CD14-positive monocyte (primary cell): ENCODE data around the gene LPO. TPM values are rescaled to one million over a fixed set of nuclear protein-coding genes. Genes with fewer than 3 reads are reported as not detected.

ENCODE experiments used
- DNase-seq, 3 donors: peaks; one replicate each; pipeline ENCODE4 v3.0.0-alpha.2; 2011 to 2022
- H2AFZ ChIP-seq: 2 replicates; pipeline ENCODE4 v1.6.0; 2012; ENCODE audit warnings: mild to moderate bottlenecking, low read depth, low read length, inconsistent platforms; ENCODE audit not compliant: insufficient read depth, poor library complexity, severe bottlenecking
- H3K27ac ChIP-seq, 2 donors: 1 replicate in 1 of 2; 2 replicates in 1 of 2; pipeline ENCODE4 v1.5.1; 2012 to 2013; ENCODE audit warnings: low read length in 2 of 2, control low read depth in 1 of 2, inconsistent platforms in 1 of 2, low read depth in 1 of 2, mild to moderate bottlenecking in 1 of 2
- H3K27me3 ChIP-seq, 2 donors: one replicate each; pipeline versions ENCODE4 v1.6.0 to v1.6.1; 2011 to 2013; ENCODE audit warnings: low read length in 2 of 2; ENCODE audit not compliant: control insufficient read depth in 2 of 2, insufficient read depth in 2 of 2
- H3K36me3 ChIP-seq, 2 donors: replicated peaks in 1 of 2; 1 replicate in 1 of 2; 2 replicates in 1 of 2; pipeline versions ENCODE4 v1.5.1 to v1.6.1; 2012 to 2013; ENCODE audit warnings: low read length in 2 of 2, control low read depth in 1 of 2, inconsistent platforms in 1 of 2, mild to moderate bottlenecking in 1 of 2; ENCODE audit not compliant: insufficient read depth in 2 of 2, control insufficient read depth in 1 of 2
- H3K4me1 ChIP-seq, 2 donors: 1 replicate in 1 of 2; 2 replicates in 1 of 2; pipeline versions ENCODE4 v1.5.1 to v1.6.1; 2012 to 2013; ENCODE audit warnings: low read length in 2 of 2, control low read depth in 1 of 2, inconsistent platforms in 1 of 2, mild to moderate bottlenecking in 1 of 2, moderate library complexity in 1 of 2; ENCODE audit not compliant: insufficient read depth in 2 of 2, control insufficient read depth in 1 of 2
- H3K4me2 ChIP-seq: replicated peaks from 2 replicates; pipeline ENCODE3; 2012; ENCODE audit warnings: low read length, moderate library complexity, mild to moderate bottlenecking; ENCODE audit not compliant: poor library complexity, severe bottlenecking; ENCODE audit errors: extremely low read depth
- H3K4me3 ChIP-seq, 3 experiments: fragments of 200-600 bp in 1 of 3; sonication (generic) in 1 of 3; replicated peaks in 1 of 3; 1 replicate in 2 of 3; 2 replicates in 1 of 3; pipeline ENCODE4 v1.5.1; 2011 to 2013; ENCODE audit warnings: low read length in 3 of 3, mild to moderate bottlenecking in 3 of 3, control low read depth in 2 of 3, low read depth in 2 of 3, inconsistent platforms in 1 of 3, moderate library complexity in 1 of 3
- H3K79me2 ChIP-seq: 2 replicates; pipeline ENCODE4 v1.6.0; 2012; ENCODE audit warnings: mild to moderate bottlenecking, control low read depth, inconsistent platforms, low read length, moderate library complexity; ENCODE audit not compliant: insufficient read depth
- H3K9ac ChIP-seq: 2 replicates; pipeline ENCODE4 v1.6.0; 2017; ENCODE audit warnings: low read length, mild to moderate bottlenecking; ENCODE audit not compliant: insufficient read depth, poor library complexity, severe bottlenecking
- H3K9me3 ChIP-seq, 2 donors: replicated peaks in 1 of 2; 1 replicate in 1 of 2; 2 replicates in 1 of 2; pipeline versions ENCODE4 v1.5.1 to v1.6.1; 2012 to 2013; ENCODE audit warnings: low read length in 2 of 2, control low read depth in 1 of 2; ENCODE audit not compliant: control insufficient read depth in 1 of 2, insufficient read depth in 1 of 2
- H4K20me1 ChIP-seq: 2 replicates; pipeline ENCODE4 v1.6.0; 2012; ENCODE audit warnings: mild to moderate bottlenecking, low read length, control low read depth, moderate library complexity; ENCODE audit not compliant: insufficient read depth
- H3K27ac Mint-ChIP-seq, 7 donors: one replicate each; pipeline ENCODE4 v1.8.0; 2020; ENCODE audit warnings: mild to moderate bottlenecking in 7 of 7, mixed read lengths in 7 of 7, moderate library complexity in 6 of 7, inconsistent platforms in 2 of 7
- H3K27me3 Mint-ChIP-seq, 3 donors: one replicate each; pipeline ENCODE4 v1.8.0; 2021 to 2022; ENCODE audit warnings: low read depth in 3 of 3, mild to moderate bottlenecking in 3 of 3, mixed read lengths in 3 of 3, moderate library complexity in 3 of 3, inconsistent platforms in 1 of 3
- H3K36me3 Mint-ChIP-seq, 2 donors: one replicate each; pipeline ENCODE4 v1.8.0; 2020; ENCODE audit warnings: mixed read lengths in 2 of 2, inconsistent platforms in 1 of 2, mild to moderate bottlenecking in 1 of 2
- H3K4me1 Mint-ChIP-seq: one replicate; pipeline ENCODE4 v1.8.0; 2020; ENCODE audit warnings: mild to moderate bottlenecking, mixed read lengths
- H3K4me3 Mint-ChIP-seq, 2 donors: one replicate each; pipeline ENCODE4 v1.8.0; 2020; ENCODE audit warnings: mild to moderate bottlenecking in 2 of 2, mixed read lengths in 2 of 2, moderate library complexity in 1 of 2
- H3K9me3 Mint-ChIP-seq, 7 donors: one replicate each; pipeline ENCODE4 v1.8.0; 2020 to 2022; ENCODE audit warnings: mixed read lengths in 7 of 7, mild to moderate bottlenecking in 6 of 7, moderate library complexity in 6 of 7, inconsistent platforms in 2 of 7
- CTCF ChIP-seq: fragments of 200-600 bp; IDR thresholded peaks from one replicate; pipeline ENCODE4 v1.8.0; 2022; ENCODE audit warnings: antibody characterized with exemption, mild to moderate bottlenecking
- WGBS: methylation state at CpG from one replicate; pipeline ENCODE4 v1.1.5; 2013; ENCODE audit warnings: missing lambda C conversion rate; ENCODE audit not compliant: insufficient coverage; 5-methylcytosine and 5-hydroxymethylcytosine counted together
- intact Hi-C, 2 donors: fragments of 100-400 bp; cut with micrococcal nuclease; formaldehyde crosslinking; loops; one replicate each; pipeline versions ENCODE4 v1.15.0 to v1.15.1; 2023
- polyA plus RNA-seq, 3 donors: library from polyadenylated mRNA; depleted of rRNA in 1 of 3; unstranded in 2 of 3; stranded (reverse) in 1 of 3; fragments of 300-500 nt in 2 of 3; fragments of >200 nt in 1 of 3; fragmentation: Illumina TruSeq in 2 of 3; gene quantifications; 1 replicate in 2 of 3; 2 replicates in 1 of 3; pipeline ENCODE4 v1.2.3, GENCODE V29; 2012 to 2021

Gene LPO
- polyA plus RNA-seq, 3 donors, result 0.04 to 0.43 TPM; not detected in 1

- no peak for DNase-seq
- no peak for TF ChIP-seq CTCF
- Histone ChIP-seq H3K27me3 (no peaks in the 10 kb centered on the region), H3K9ac (no peak overlapping the region), H3K4me2 (no peak overlapping the region), H2AFZ (no peak overlapping the region), H3K4me1 (peaks cover 51 to 62% of the 10 kb centered on the region in 2 donors), H3K27ac (no peak overlapping the region), H3K36me3 (no peaks in the 10 kb centered on the region), H3K79me2 (peaks cover 55% of the 10 kb centered on the region), H4K20me1 (no peaks in the 10 kb centered on the region), H3K4me3 (no peak overlapping the region), H3K9me3 (no peaks in the 10 kb centered on the region)
- peaks cover 0 to 2% (median 0%) of the 10 kb centered on the region in 7 donors for H3K9me3 Mint-ChIP-seq
- H3K27ac Mint-ChIP-seq, result peak overlapping the region in 2 of 7 donors; percentile 15 to 56
- H3K27me3 Mint-ChIP-seq, result peaks cover 0 to 7% (median 1%) of the 10 kb centered on the region in 3 donors
- peaks cover 80% of the 10 kb centered on the region for H3K4me1 Mint-ChIP-seq
- intact Hi-C loops, result no loop called here
- no peak overlapping the region for H3K4me3 Mint-ChIP-seq
- 57% methylated on average over 3 of the region's 9 CpGs for WGBS
- peaks cover 28 to 38% of the 10 kb centered on the region in 2 donors for H3K36me3 Mint-ChIP-seq
Measured at GRCh38 chr17:58269557-58270291, 31.3 kb downstream of the LPO start.

GRCh38 chr17:58270476-58271215 lies 32.3 kb downstream of the LPO start:
- Mint-ChIP-seq H3K9me3 (peaks cover 0 to 2% (median 0%) of the 10 kb centered on the region in 7 donors), H3K27ac (no peak overlapping the region), H3K36me3 (peaks cover 31 to 36% of the 10 kb centered on the region in 2 donors), H3K27me3 (peaks cover 1 to 7% (median 3%) of the 10 kb centered on the region in 3 donors), H3K4me3 (no peak overlapping the region), H3K4me1 (peaks cover 82% of the 10 kb centered on the region)
- H3K36me3 ChIP-seq, result no peaks in the 10 kb centered on the region
- no peak overlapping the region for H3K27ac ChIP-seq
- no peak for DNase-seq
- TF ChIP-seq CTCF, result no peak
- H3K9ac ChIP-seq, result no peak overlapping the region
- peaks cover 53 to 62% of the 10 kb centered on the region in 2 donors for H3K4me1 ChIP-seq
- no peak overlapping the region for H3K4me3 ChIP-seq
- peaks cover 63% of the 10 kb centered on the region for H3K79me2 ChIP-seq
- no peak overlapping the region for H3K4me2 ChIP-seq
- H4K20me1 ChIP-seq, result no peaks in the 10 kb centered on the region
- intact Hi-C loops, result no loop called here
- H3K27me3 ChIP-seq, result no peaks in the 10 kb centered on the region
- H3K9me3 ChIP-seq, result no peaks in the 10 kb centered on the region
- H2AFZ ChIP-seq, result no peak overlapping the region
- WGBS, result 50% methylated on average over 11 of the region's 15 CpGs
